IMR-90 (cell line): ENCODE data around the gene CD276. TPM values are rescaled to one million over a fixed set of nuclear protein-coding genes. Genes with fewer than 3 reads are reported as not detected.

ENCODE experiments used
- ATAC-seq: fragments of 200-7000 bp; cut with Tn5 transposase; 2 replicates; pipeline ENCODE4 v1.9.1; 2020; ENCODE audit warnings: low read depth, mild to moderate bottlenecking, moderate library complexity
- BruUV-seq: library from RNA; stranded (reverse); fragments of 400-500 nt; replicated peaks from 2 replicates; lab custom pipeline; 2021; lab: Mats Ljungman, UMichigan
- CTCF ChIA-PET: fragments of 300-600 bp; formaldehyde crosslinking; extraction: SDS; loops from one replicate; lab custom pipeline; 2021; ENCODE audit warnings: antibody characterized with exemption; lab: Yijun Ruan, JAX
- POLR2A ChIA-PET: fragments of 300-600 bp; sonication (Branson Sonifier 250); formaldehyde crosslinking; loops from one replicate; lab custom pipeline; 2022; ENCODE audit warnings: antibody characterized with exemption; ENCODE audit not compliant: unreplicated experiment; lab: Charles Lee
- DNase-seq: peaks from one replicate; pipeline ENCODE4 v3.0.0; 2013
- H2AFZ ChIP-seq: replicated peaks from 2 replicates; pipeline ENCODE3; 2013; ENCODE audit warnings: low read length, mild to moderate bottlenecking; ENCODE audit not compliant: poor library complexity
- H2AK5ac ChIP-seq: 2 replicates; pipeline ENCODE4 v1.6.1; 2013; ENCODE audit warnings: low read depth, low read length, inconsistent platforms
- H2AK9ac ChIP-seq: replicated peaks from 2 replicates; pipeline ENCODE3; 2013; ENCODE audit warnings: mild to moderate bottlenecking, low read depth, low read length, moderate library complexity; ENCODE audit not compliant: poor library complexity
- H2BK120ac ChIP-seq: 2 replicates; pipeline ENCODE4 v1.6.1; 2013; ENCODE audit warnings: low read depth, low read length, inconsistent platforms
- H2BK15ac ChIP-seq: 3 replicates; pipeline ENCODE4 v1.6.1; 2013; ENCODE audit warnings: low read depth, low read length, inconsistent platforms
- H2BK20ac ChIP-seq: 2 replicates; pipeline ENCODE4 v1.6.1; 2013; ENCODE audit warnings: low read depth, mild to moderate bottlenecking, inconsistent platforms, low read length, moderate library complexity
- H2BK5ac ChIP-seq: 2 replicates; pipeline ENCODE4 v1.6.1; 2013; ENCODE audit warnings: mild to moderate bottlenecking, low read depth, low read length, inconsistent platforms; ENCODE audit not compliant: poor library complexity, severe bottlenecking
- H3K14ac ChIP-seq: replicated peaks from 2 replicates; pipeline ENCODE4 v1.6.1; 2013; ENCODE audit warnings: low read depth, low read length, inconsistent platforms
- H3K18ac ChIP-seq: 2 replicates; pipeline ENCODE4 v1.6.1; 2013; ENCODE audit warnings: low read depth, low read length, control low read depth
- H3K23ac ChIP-seq: 2 replicates; pipeline ENCODE4 v1.6.1; 2013; ENCODE audit warnings: low read depth, low read length, inconsistent platforms
- H3K27ac ChIP-seq: 2 replicates; pipeline ENCODE4 v1.5.1; 2013; ENCODE audit warnings: mild to moderate bottlenecking, control low read depth, low read length; ENCODE audit not compliant: insufficient read depth
- H3K27me3 ChIP-seq: 2 replicates; pipeline ENCODE4 v1.6.1; 2013; ENCODE audit warnings: low read length; ENCODE audit not compliant: control insufficient read depth, insufficient read depth
- H3K36me3 ChIP-seq: 2 replicates; pipeline ENCODE4 v1.6.1; 2013; ENCODE audit warnings: low read length, mixed read lengths; ENCODE audit not compliant: control insufficient read depth, insufficient read depth
- H3K4ac ChIP-seq: 2 replicates; pipeline ENCODE4 v1.6.1; 2013; ENCODE audit warnings: low read depth, low read length, inconsistent platforms
- H3K4me1 ChIP-seq: 2 replicates; pipeline ENCODE4 v1.6.1; 2013; ENCODE audit warnings: low read length, mixed read lengths; ENCODE audit not compliant: control insufficient read depth, insufficient read depth
- H3K4me2 ChIP-seq: 2 replicates; pipeline ENCODE4 v1.6.1; 2013; ENCODE audit warnings: low read depth, mild to moderate bottlenecking, control low read depth, low read length, moderate library complexity
- H3K4me3 ChIP-seq: 2 replicates; pipeline ENCODE4 v1.5.1; 2013; ENCODE audit warnings: low read depth, mild to moderate bottlenecking, control low read depth, low read length, moderate library complexity; ENCODE audit not compliant: insufficient read depth
- H3K56ac ChIP-seq: 2 replicates; pipeline ENCODE4 v1.6.1; 2013; ENCODE audit warnings: low read length, inconsistent platforms; ENCODE audit not compliant: insufficient read depth; ENCODE audit errors: extremely low read depth
- H3K79me1 ChIP-seq, 2 experiments: 2 replicates each; pipeline ENCODE4 v1.6.1; 2013; ENCODE audit warnings: low read length in 2 of 2, inconsistent platforms in 1 of 2, low read depth in 1 of 2
- H3K9ac ChIP-seq: 2 replicates; pipeline ENCODE4 v1.6.1; 2013; ENCODE audit warnings: low read depth, low read length, control low read depth
- H3K9me1 ChIP-seq: 2 replicates; pipeline ENCODE4 v1.6.1; 2013; ENCODE audit warnings: low read length, inconsistent platforms; ENCODE audit not compliant: insufficient read depth
- H3K9me3 ChIP-seq: 2 replicates; pipeline ENCODE4 v1.6.1; 2013; ENCODE audit warnings: low read length; ENCODE audit not compliant: control insufficient read depth, insufficient read depth
- H4K20me1 ChIP-seq: 2 replicates; pipeline ENCODE4 v1.6.1; 2013; ENCODE audit warnings: low read length, inconsistent platforms; ENCODE audit not compliant: insufficient read depth
- H4K5ac ChIP-seq: 2 replicates; pipeline ENCODE4 v1.6.1; 2013; ENCODE audit warnings: mild to moderate bottlenecking, low read depth, low read length, control low read depth
- H4K8ac ChIP-seq, 2 experiments: 2 replicates each; pipeline ENCODE4 v1.6.1; 2013; ENCODE audit warnings: low read depth in 2 of 2, low read length in 2 of 2, control low read depth in 1 of 2, inconsistent platforms in 1 of 2
- H4K91ac ChIP-seq: 2 replicates; pipeline ENCODE4 v1.6.1; 2013; ENCODE audit warnings: low read depth, low read length, inconsistent platforms; ENCODE audit not compliant: insufficient read depth
- BHLHE40 ChIP-seq: fragments of 150-350 bp; IDR thresholded peaks from 2 replicates; pipeline ENCODE4 v1.6.1; 2016; ENCODE audit warnings: mild to moderate bottlenecking, low read depth, low read length
- CHD1 ChIP-seq: IDR thresholded peaks from 2 replicates; pipeline ENCODE4 v1.6.1; 2012; ENCODE audit warnings: low read depth, low read length, improper control_type of control experiment
- CTCF ChIP-seq: conservative IDR thresholded peaks from 2 replicates; pipeline ENCODE4 v1.5.1; 2012; ENCODE audit warnings: mild to moderate bottlenecking, low read depth, low read length, improper control_type of control experiment
- FOS ChIP-seq: fragments of 150-350 bp; IDR thresholded peaks from 2 replicates; pipeline ENCODE4 v1.6.1; 2016; ENCODE audit warnings: low read depth, low read length
- MAZ ChIP-seq: IDR thresholded peaks from 2 replicates; pipeline ENCODE4 v1.6.1; 2012; ENCODE audit warnings: low read depth, mild to moderate bottlenecking, low read length, improper control_type of control experiment, moderate library complexity, borderline replicate concordance
- MXI1 ChIP-seq: IDR thresholded peaks from 2 replicates; pipeline ENCODE4 v1.6.1; 2012; ENCODE audit warnings: low read depth, mild to moderate bottlenecking, low read length, moderate library complexity, borderline replicate concordance
- NFE2L2 ChIP-seq: fragments of 150-350 bp; IDR thresholded peaks from 2 replicates; pipeline ENCODE4 v1.6.1; 2016; ENCODE audit warnings: low read depth, mild to moderate bottlenecking, low read length
- POLR2A ChIP-seq: IDR thresholded peaks from 2 replicates; pipeline ENCODE4 v1.6.1; 2012; ENCODE audit warnings: mild to moderate bottlenecking, low read depth, low read length
- RAD21 ChIP-seq: IDR thresholded peaks from 2 replicates; pipeline ENCODE4 v1.6.1; 2012; ENCODE audit warnings: low read length, improper control_type of control experiment
- SMC3 ChIP-seq: fragments of 150-350 bp; IDR thresholded peaks from 2 replicates; pipeline ENCODE4 v1.6.1; 2016; ENCODE audit warnings: low read depth, mild to moderate bottlenecking, antibody characterized with exemption, low read length, moderate library complexity
- WGBS, 2 experiments: methylation state at CpG; one replicate each; pipeline versions ENCODE4 v1.1.5 to v1.1.7; 2013; ENCODE audit warnings: missing lambda C conversion rate in 2 of 2; ENCODE audit not compliant: insufficient read length in 1 of 2; ENCODE audit errors: extremely low coverage in 2 of 2; 5-methylcytosine and 5-hydroxymethylcytosine counted together
- dilution Hi-C: fragments of 300-500 bp; cut with HindIII; formaldehyde crosslinking; loops from one replicate; pipeline ENCODE4 v1.14.3; 2018; ENCODE audit warnings: low sequenced_read_pairs; ENCODE audit not compliant: unreplicated experiment
- in situ Hi-C: fragments of 300-500 bp; cut with MboI; formaldehyde crosslinking; loops from 3 replicates; pipeline ENCODE4 v1.14.3; 2019; ENCODE audit warnings: low sequenced_read_pairs, inconsistent platforms, mixed read lengths
- intact Hi-C: fragments of 100-400 bp; cut with micrococcal nuclease; formaldehyde crosslinking; loops from 2 replicates; pipeline ENCODE4 v1.10.0; 2022
- polyA plus RNA-seq, 3 experiments: library from polyadenylated mRNA; depleted of rRNA; stranded (reverse); fragments of >200 nt; gene quantifications; 2 replicates each; pipeline ENCODE4 v1.2.3, GENCODE V29; 2012; ENCODE audit warnings: low replicate concordance in 1 of 3
- total RNA-seq: library from RNA; depleted of rRNA; stranded (reverse); fragments of >200 nt; gene quantifications from 2 replicates; pipeline ENCODE4 v1.2.3, GENCODE V29; 2012
- TF ChIP-seq, protein P1 (sequence below): fragments of 150-350 bp; IDR thresholded peaks from 2 replicates; pipeline ENCODE4 v1.6.1; 2017; ENCODE audit warnings: mild to moderate bottlenecking, antibody characterized with exemption, low read length, low read depth
- TF ChIP-seq, protein P2 (sequence below): fragments of 150-350 bp; IDR thresholded peaks from 2 replicates; pipeline ENCODE4 v1.6.1; 2016; ENCODE audit warnings: low read depth, mild to moderate bottlenecking, low read length, moderate library complexity, borderline replicate concordance

The CD276 gene
- total and polyA plus RNA-seq, 2 of the 4 experiments (the other 2 are of a cell fraction): 30.8 to 149 TPM

DNA sequence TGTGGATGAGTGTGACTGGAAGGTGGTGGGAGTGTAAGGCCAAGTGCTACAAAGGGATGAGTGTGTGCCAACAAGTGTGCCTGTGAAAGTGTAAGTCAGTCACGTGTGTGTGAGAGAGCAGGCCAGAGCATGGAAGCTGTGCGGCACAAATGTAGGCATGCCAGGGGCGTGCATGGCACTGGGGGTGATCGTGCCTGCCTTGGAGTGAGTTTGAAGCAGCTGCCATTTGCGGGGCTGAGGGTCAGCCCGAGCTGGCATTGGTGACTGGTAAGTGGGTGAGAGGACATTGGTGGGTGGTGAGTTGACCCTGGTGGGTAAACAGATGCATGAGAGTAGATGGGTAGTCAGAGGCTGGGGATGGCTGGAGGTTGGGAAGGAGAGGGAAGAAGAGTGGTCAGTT, 24.5 kb downstream of the CD276 start:
- 95% methylated on average over 6 of the region's 6 CpGs; no CpG with 5 or more reads in 1 of the 2 experiments for WGBS, 2 experiments
- Histone ChIP-seq H3K4me3 (no peak overlapping the region), H3K9me3 (no peaks in the 10 kb centered on the region), H2BK5ac (no peak overlapping the region), H3K4ac (no peak overlapping the region), H3K36me3 (peaks cover 80% of the 10 kb centered on the region), H3K9ac (no peak overlapping the region), H3K4me1 (no peaks in the 10 kb centered on the region), H3K27ac (no peak overlapping the region), H2BK120ac (no peak overlapping the region), H3K56ac (no peak overlapping the region), H3K9me1 (peaks cover 5% of the 10 kb centered on the region), H2AK9ac (peak overlapping the region; percentile 85), H3K4me2 (no peak overlapping the region), H3K23ac (no peak overlapping the region; the same call in 1 of the 2 replicates), H3K14ac (no peak overlapping the region), H4K5ac (no peak overlapping the region), H3K79me1 (peaks cover 22 to 55% of the 10 kb centered on the region in 2 experiments), H2AK5ac (no peak overlapping the region), H4K8ac (no peak overlapping the region), H2AFZ (no peak overlapping the region), H2BK20ac (no peak overlapping the region), H4K20me1 (peaks cover 34% of the 10 kb centered on the region), H2BK15ac (no peak overlapping the region), H3K27me3 (no peaks in the 10 kb centered on the region), H4K91ac (no peak overlapping the region), H3K18ac (no peak overlapping the region)
- in situ Hi-C loops (loop anchor here (10.0 kb wide), 1 partner anchor 404 kb away; no protein-coding TSS in a partner anchor), intact Hi-C loops (no loop called here), dilution Hi-C loops (no loop called here)
- BruUV-seq: no TSS peak
- POLR2A ChIA-PET: no interaction called here
- ATAC-seq (no peak), DNase-seq (no peak)
- TF ChIP-seq CTCF (no peak), RAD21 (no peak), MXI1 (no peak), SMC3 (no peak), BHLHE40 (no peak), NFE2L2 (no peak), MAZ (no peak), FOS (no peak), POLR2A (no peak), CHD1 (no peak)
- TF ChIP-seq, protein P1, sequence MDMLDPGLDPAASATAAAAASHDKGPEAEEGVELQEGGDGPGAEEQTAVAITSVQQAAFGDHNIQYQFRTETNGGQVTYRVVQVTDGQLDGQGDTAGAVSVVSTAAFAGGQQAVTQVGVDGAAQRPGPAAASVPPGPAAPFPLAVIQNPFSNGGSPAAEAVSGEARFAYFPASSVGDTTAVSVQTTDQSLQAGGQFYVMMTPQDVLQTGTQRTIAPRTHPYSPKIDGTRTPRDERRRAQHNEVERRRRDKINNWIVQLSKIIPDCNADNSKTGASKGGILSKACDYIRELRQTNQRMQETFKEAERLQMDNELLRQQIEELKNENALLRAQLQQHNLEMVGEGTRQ: no peak
- TF ChIP-seq, protein P2, sequence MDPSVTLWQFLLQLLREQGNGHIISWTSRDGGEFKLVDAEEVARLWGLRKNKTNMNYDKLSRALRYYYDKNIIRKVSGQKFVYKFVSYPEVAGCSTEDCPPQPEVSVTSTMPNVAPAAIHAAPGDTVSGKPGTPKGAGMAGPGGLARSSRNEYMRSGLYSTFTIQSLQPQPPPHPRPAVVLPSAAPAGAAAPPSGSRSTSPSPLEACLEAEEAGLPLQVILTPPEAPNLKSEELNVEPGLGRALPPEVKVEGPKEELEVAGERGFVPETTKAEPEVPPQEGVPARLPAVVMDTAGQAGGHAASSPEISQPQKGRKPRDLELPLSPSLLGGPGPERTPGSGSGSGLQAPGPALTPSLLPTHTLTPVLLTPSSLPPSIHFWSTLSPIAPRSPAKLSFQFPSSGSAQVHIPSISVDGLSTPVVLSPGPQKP: no peak
- CTCF ChIA-PET: no interaction called here
